T-helper 2 cell treated with Interferon-gamma antibody and Interleukin-4, amounts not matched to agents 5 μg/mL and 100 μg/mL, for 36 hours (primary cell): ENCODE measurements around the gene MGAT5.

Experiments
- DNase-seq: peaks from one replicate; pipeline ENCODE4 v3.0.0; 2021; ENCODE audit warnings: low spot score
- H3K27ac Mint-ChIP-seq: one replicate; pipeline ENCODE4 v1.8.0; 2021; ENCODE audit warnings: mild to moderate bottlenecking, mixed read lengths
- H3K27me3 Mint-ChIP-seq: one replicate; pipeline ENCODE4 v1.8.0; 2021; ENCODE audit warnings: low read depth, mixed read lengths
- H3K36me3 Mint-ChIP-seq: one replicate; pipeline ENCODE4 v1.8.0; 2021; ENCODE audit warnings: low read depth, mixed read lengths
- H3K4me1 Mint-ChIP-seq: one replicate; pipeline ENCODE4 v1.8.0; 2021; ENCODE audit warnings: low read depth, mixed read lengths
- H3K4me3 Mint-ChIP-seq: one replicate; pipeline ENCODE4 v1.8.0; 2022; ENCODE audit warnings: mild to moderate bottlenecking, moderate library complexity, mixed read lengths
- H3K9me3 Mint-ChIP-seq: one replicate; pipeline ENCODE4 v1.8.0; 2021; ENCODE audit warnings: mixed read lengths

MGAT5 gene

DNA sequence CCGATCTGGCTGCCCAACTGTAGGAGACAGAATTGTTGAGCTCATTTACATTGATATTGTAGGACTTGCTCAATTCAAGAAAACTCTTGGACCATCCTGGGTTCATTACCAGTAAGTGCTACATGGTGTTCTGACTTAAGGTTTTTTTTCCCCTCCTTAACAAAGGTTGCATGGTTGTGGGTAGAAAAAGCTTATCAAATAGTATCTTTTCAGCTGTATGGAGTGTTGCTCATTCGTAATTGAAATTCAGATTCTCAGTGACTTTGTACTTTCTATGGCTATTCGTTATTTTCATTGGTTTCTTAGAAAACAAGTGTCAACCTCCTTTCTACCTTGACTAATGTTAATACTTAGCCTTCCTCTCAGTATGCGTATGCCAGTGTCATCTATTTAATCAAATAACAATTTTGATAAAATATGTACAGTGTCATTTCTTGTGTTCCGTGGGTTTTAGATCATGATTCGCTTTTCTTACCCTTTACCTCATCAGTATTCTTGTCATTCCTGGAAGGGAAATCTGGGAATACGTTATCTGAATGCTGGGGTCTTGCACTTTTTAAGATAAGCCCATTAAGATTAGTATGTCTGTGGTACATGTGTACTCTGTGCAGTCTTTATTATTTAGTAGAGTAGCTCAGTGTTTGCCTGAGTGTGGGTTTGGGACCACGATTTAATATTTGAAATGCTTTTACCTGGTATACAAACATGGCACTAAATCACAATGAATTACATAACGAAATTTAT, 91.3 kb downstream of the MGAT5 start:
- Mint-ChIP-seq H3K36me3 (no peaks in the 10 kb centered on the region), H3K4me1 (no peaks in the 10 kb centered on the region), H3K27ac (no peak overlapping the region), H3K9me3 (no peaks in the 10 kb centered on the region), H3K4me3 (no peak overlapping the region), H3K27me3 (no peaks in the 10 kb centered on the region)
- no peak for DNase-seq

DNA sequence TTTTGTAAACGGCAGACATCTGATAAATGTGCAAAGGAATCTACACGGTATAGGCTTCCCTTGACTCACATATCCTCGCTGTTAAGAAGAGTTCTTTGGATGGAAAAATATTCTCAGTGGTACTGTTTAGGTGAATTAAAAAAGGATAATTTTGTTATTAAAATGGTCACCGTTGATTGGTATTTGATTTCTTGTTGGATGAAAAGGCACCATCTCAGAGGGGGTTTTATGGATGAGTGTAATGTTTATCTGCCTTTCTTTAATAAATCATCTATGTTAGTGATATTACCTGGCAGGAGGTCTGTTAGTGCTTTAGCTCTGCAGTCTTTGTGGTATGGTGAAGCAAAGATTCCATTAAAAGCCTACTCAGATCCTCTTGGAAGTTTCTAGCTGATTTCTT, 92.3 kb downstream of the MGAT5 start:
- H3K4me3 Mint-ChIP-seq = no peak overlapping the region
- DNase-seq = no peak
- no peaks in the 10 kb centered on the region for H3K27me3 Mint-ChIP-seq
- no peaks in the 10 kb centered on the region for H3K9me3 Mint-ChIP-seq
- no peak overlapping the region for H3K27ac Mint-ChIP-seq
- H3K36me3 Mint-ChIP-seq = peaks cover 3% of the 10 kb centered on the region
- H3K4me1 Mint-ChIP-seq = no peaks in the 10 kb centered on the region

DNA sequence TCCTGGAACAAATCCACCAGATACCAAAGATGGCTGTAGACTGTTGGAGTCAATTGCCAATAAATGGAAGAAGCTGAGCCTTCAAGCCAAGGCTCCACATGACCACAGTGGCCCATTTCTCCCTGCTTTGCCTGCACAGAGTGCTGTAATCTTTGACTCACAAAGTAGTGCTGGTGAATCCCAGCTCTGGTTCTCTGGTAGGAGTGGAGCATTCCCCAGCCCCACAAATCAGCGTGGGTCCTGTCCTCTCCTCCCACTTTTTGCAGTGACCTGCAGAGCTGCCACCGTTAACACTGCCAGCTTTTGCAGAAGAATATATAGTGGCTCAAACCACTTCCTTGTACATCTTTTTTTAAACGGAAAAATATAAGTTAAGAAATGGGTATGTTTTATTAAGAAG, 93.9 kb downstream of the MGAT5 start:
- no peak for DNase-seq
- peaks cover 3% of the 10 kb centered on the region for H3K36me3 Mint-ChIP-seq
- no peaks in the 10 kb centered on the region for H3K9me3 Mint-ChIP-seq
- no peak overlapping the region for H3K4me3 Mint-ChIP-seq
- no peaks in the 10 kb centered on the region for H3K27me3 Mint-ChIP-seq
- H3K4me1 Mint-ChIP-seq = no peaks in the 10 kb centered on the region
- no peak overlapping the region for H3K27ac Mint-ChIP-seq

DNA sequence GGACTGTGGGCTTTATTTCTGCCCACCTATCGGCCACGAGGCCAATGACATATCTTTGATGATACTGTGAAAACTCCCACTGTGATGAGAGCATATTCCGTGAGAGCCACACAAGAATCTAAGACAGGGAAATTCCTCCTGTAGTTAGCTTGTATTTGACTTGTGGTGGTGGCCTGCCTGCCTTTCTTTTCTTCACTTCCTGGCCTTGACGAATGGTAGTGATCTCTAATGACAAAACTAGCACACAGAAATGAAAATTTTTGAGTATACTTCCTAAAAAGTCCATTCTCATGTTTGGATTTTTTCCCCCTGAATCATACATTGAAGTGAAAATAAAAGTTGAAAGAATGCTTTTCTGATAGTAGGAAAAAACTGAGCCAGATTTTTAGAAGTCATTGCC, 94.4 kb downstream of the MGAT5 start:
- Mint-ChIP-seq H3K4me1 (no peaks in the 10 kb centered on the region), H3K27me3 (no peaks in the 10 kb centered on the region), H3K4me3 (no peak overlapping the region), H3K9me3 (no peaks in the 10 kb centered on the region), H3K36me3 (peaks cover 3% of the 10 kb centered on the region), H3K27ac (no peak overlapping the region)
- no peak for DNase-seq

DNA sequence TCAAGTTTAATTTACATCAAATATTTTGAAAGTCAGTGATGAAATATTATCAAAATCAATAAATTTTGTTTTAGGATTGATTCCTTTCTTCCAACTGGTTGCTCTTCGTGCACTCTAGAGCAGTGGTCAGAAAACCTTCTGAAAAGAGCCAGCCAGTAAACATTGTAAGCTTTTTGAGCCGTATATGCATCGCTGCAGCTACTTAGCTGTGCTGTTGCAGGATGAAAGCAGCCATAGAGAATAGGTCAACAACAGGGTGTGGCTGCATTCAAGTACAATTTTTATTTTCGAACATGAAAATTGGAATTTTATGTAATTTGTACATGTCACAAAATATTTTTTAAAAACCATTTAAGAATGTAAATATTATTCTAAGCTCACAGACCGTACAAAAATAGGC, 94.9 kb downstream of the MGAT5 start:
- no peak for DNase-seq
- H3K4me3 Mint-ChIP-seq = no peak overlapping the region
- no peaks in the 10 kb centered on the region for H3K4me1 Mint-ChIP-seq
- no peak overlapping the region for H3K27ac Mint-ChIP-seq
- H3K9me3 Mint-ChIP-seq = no peaks in the 10 kb centered on the region
- peaks cover 3% of the 10 kb centered on the region for H3K36me3 Mint-ChIP-seq
- no peaks in the 10 kb centered on the region for H3K27me3 Mint-ChIP-seq

DNA sequence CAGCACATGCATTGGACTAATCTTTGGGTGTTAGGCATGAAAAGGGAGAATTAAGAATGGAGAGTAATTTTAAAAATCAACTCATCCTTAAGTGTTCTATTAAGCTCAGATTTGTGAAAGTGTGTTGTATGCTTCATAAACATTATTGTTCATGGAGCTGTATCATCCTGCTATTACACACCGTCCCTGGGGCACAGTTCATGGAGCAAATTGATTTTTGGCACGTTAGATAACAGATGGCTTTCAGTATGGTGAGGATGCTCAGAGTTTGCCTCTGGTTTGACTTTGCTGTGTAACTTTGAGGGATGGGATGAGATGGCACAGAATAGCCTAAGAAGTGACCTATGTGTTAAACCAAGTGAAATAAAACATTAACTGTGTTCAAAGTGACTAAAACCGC, 97.1 kb downstream of the MGAT5 start:
- Mint-ChIP-seq H3K4me3 (no peak overlapping the region), H3K27me3 (no peaks in the 10 kb centered on the region), H3K36me3 (peaks cover 3% of the 10 kb centered on the region), H3K27ac (no peak overlapping the region), H3K9me3 (no peaks in the 10 kb centered on the region), H3K4me1 (no peaks in the 10 kb centered on the region)
- no peak for DNase-seq

DNA sequence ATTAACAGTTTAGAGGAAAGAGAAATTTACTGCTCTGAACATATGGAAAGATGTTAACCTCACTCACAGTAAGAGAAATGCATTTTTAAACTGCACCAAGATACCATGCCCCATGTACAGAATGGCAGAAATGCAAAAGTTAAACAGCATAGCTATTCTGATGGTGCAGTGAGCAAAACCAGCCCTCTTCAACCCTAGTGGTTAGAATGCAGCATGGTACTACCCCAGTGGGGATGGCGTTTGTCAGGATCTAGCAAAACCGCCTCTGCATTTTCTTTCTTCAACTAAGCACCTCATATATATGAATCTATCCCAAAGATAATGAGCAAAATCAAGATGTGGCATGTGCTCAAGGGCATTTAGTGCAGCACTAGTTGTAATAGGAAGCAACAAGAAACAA, 98.0 kb downstream of the MGAT5 start:
- H3K9me3 Mint-ChIP-seq = no peaks in the 10 kb centered on the region
- H3K36me3 Mint-ChIP-seq = peaks cover 3% of the 10 kb centered on the region
- H3K27ac Mint-ChIP-seq = no peak overlapping the region
- H3K4me3 Mint-ChIP-seq = no peak overlapping the region
- no peaks in the 10 kb centered on the region for H3K4me1 Mint-ChIP-seq
- peaks cover 3% of the 10 kb centered on the region for H3K27me3 Mint-ChIP-seq
- no peak for DNase-seq

DNA sequence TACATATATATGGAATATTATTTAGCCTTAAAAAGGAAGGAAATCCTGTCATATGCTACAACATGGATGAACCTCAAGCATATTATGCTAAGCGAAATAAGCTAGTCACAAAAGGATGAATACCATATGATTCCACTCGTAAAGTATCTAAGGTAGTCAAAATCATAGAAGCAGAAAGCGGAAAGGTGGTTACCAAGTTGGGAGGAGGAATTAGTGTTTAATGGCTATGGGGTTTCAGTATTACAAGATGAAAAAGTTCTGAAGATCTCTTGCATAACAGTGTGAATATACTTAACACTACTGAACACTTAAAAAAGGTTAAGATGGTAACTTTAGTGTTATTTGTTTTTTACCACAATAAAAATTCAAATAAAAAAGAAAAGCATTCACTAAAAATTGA, 99.0 kb downstream of the MGAT5 start:
- DNase-seq = no peak
- H3K9me3 Mint-ChIP-seq = no peaks in the 10 kb centered on the region
- H3K27me3 Mint-ChIP-seq = peaks cover 4% of the 10 kb centered on the region
- no peak overlapping the region for H3K4me3 Mint-ChIP-seq
- no peak overlapping the region for H3K27ac Mint-ChIP-seq
- no peaks in the 10 kb centered on the region for H3K4me1 Mint-ChIP-seq
- H3K36me3 Mint-ChIP-seq = peaks cover 3% of the 10 kb centered on the region

DNA sequence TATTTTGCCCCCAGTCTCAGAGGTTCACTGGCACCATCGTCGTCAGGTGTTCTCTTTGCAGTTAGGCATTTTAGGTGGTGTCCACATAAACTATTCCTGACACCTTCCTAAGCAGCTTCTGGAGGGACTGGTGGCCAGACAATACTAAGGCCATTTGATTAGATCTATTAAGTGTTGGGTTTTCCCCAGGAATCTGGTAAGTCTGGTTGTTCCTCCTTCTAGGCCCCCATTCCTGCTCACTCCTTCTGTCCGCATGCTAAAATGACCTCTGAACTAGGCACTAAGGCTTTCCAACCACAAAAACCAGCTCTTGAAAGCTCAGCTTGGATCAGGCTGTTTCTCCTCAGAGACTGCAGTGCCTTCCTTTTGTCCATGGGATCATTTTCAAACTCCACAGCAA, 100.7 kb downstream of the MGAT5 start:
- H3K27ac Mint-ChIP-seq = no peak overlapping the region
- H3K27me3 Mint-ChIP-seq = peaks cover 4% of the 10 kb centered on the region
- peaks cover 3% of the 10 kb centered on the region for H3K36me3 Mint-ChIP-seq
- no peaks in the 10 kb centered on the region for H3K4me1 Mint-ChIP-seq
- H3K4me3 Mint-ChIP-seq = no peak overlapping the region
- DNase-seq = no peak
- H3K9me3 Mint-ChIP-seq = no peaks in the 10 kb centered on the region

DNA sequence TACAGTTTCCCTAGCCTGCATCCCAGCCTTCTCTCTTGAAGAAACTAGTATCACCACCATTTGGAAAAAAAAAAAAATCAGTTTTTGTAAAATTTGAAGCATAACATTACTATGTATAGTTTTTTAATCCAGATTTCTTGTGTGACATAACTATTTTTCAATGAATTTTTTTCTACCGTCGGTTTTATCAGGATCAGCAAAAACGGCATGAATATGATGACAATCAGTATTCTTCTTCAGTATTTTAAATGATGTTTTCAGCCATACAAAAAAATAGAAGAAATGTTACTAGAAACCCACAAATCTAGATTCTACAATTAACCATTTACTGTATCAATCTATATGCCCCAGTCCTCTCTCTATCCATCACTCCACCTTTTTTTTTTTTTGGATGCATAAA, 103.9 kb downstream of the MGAT5 start:
- Mint-ChIP-seq H3K27ac (no peak overlapping the region), H3K4me1 (no peaks in the 10 kb centered on the region), H3K27me3 (peaks cover 4% of the 10 kb centered on the region), H3K36me3 (no peaks in the 10 kb centered on the region), H3K9me3 (no peaks in the 10 kb centered on the region), H3K4me3 (no peak overlapping the region)
- no peak for DNase-seq

DNA sequence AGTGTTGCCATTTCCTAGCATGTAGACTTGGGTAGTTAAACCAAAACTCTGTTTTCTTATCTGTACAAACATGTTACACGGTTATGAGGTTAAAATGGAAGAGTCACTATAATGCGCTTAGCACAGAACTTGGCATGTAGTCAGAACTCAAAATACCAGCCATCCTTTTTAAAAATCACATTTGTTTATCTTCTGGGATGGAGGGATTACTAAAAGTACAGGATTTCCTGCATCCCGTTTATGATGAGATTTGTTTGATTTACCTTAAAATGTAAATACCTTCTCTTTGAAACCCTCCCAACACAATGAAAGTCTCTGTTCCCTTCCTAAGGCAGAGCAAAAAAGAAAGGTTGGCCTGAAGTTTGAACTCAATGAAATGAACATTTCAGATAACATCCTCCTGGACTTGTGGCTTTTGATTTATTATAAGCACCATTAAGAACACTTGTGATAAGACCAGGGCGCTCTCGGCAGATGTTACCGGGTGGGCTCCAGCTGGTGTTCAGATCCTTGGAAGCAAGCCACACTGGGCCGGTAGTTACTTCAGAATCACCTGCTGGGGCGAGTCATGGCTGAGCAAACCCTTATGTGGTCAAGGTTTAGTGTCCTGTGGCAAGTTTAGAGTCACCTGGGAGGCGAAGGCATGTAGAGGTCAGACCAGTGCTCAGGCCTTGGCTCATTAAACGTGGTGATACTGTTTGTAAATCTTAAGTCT, 105.7 kb downstream of the MGAT5 start:
- Mint-ChIP-seq H3K4me1 (no peaks in the 10 kb centered on the region), H3K27ac (no peak overlapping the region)
- DNase-seq = no peak

DNA sequence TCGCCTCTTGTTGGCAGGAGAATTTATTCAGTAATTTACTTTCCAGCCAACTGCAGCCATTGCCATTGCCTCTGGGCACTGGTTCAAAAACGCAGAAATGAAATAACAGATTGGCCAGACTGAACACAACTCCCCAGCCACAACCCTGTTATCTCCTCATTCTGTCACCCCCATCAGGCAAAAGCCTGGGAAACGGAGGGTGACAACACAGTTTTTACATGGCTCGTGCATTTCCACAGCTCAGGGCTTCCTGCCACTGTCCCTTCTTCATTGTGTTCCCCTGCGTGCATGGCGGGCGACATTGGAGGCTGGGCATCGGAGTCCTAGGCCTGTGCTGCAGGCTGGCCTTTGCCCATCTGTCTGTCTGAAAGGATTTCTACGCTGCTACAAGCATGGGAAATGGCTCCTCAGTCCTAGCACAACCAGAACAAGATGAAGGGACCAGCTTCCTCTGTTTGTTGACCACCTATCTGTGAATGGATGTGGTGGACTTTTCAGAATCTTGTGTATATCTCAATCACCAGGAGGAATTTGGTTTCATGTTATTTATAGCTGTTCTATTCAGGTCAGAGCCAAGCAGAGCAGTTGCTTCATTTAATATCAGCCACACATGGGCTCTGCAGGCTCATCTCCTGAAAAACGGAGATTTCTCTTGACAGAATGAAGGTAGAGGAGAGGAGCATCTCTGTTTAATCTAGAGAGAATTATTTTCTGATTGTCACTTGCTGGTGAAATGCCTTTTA, 107.0 kb downstream of the MGAT5 start:
- no peaks in the 10 kb centered on the region for H3K9me3 Mint-ChIP-seq
- DNase-seq = no peak
- H3K36me3 Mint-ChIP-seq = no peaks in the 10 kb centered on the region

More for the DNA sequence above, 105.7 kb downstream of the MGAT5 start:
- H3K9me3 Mint-ChIP-seq = no peaks in the 10 kb centered on the region
- H3K27me3 Mint-ChIP-seq = peaks cover 4% of the 10 kb centered on the region
- no peak overlapping the region for H3K4me3 Mint-ChIP-seq
- H3K36me3 Mint-ChIP-seq = no peaks in the 10 kb centered on the region

DNA sequence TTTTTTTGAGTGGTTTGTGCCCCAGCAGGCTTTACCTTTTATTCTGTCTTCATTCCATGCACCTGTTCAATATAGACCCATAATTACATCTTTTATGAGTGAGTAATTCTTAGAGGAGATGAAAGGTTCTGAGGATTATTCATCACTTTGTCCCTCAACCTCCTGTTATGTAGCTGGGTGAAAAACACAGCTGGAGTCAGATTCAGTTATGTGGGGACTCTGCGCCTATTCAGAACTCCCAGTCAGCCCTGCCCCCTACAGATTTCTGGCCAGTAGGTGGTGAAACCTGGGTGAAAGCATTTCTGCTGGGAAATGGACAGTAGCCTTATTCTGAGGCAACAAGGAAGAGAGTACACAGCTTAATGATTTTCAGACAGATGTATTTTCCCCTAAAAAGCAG, 107.8 kb downstream of the MGAT5 start:
- H3K27ac Mint-ChIP-seq = no peak overlapping the region
- no peaks in the 10 kb centered on the region for H3K9me3 Mint-ChIP-seq
- peaks cover 5% of the 10 kb centered on the region for H3K27me3 Mint-ChIP-seq
- DNase-seq = no peak
- H3K4me1 Mint-ChIP-seq = no peaks in the 10 kb centered on the region
- no peak overlapping the region for H3K4me3 Mint-ChIP-seq
- no peaks in the 10 kb centered on the region for H3K36me3 Mint-ChIP-seq

More for the DNA sequence above, 107.0 kb downstream of the MGAT5 start:
- Mint-ChIP-seq H3K27me3 (peaks cover 5% of the 10 kb centered on the region), H3K27ac (no peak overlapping the region), H3K4me1 (no peaks in the 10 kb centered on the region), H3K4me3 (no peak overlapping the region)

DNA sequence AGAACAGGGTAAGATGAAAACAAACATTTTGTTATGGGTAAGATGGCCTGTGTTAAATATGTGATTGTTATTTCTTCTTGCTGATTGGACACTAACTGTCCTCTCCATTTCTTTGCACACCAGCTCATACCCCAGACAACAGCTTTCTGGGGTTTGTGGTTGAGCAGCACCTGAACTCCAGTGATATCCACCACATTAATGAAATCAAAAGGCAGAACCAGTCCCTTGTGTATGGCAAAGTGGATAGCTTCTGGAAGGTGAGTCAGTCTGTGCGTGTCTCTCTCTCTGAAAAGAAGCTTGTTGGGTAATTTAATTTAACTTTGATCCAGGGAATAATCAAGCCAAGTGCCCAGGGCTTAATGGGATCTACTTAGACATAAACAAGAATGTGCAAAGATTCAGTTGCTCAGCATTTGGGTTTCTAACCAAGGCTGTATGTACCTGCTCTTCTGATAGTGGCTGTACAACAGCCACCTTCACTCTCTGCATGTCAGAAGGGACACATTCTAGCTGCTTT, 108.3 kb downstream of the MGAT5 start:
- Mint-ChIP-seq H3K36me3 (no peaks in the 10 kb centered on the region), H3K4me1 (no peaks in the 10 kb centered on the region), H3K4me3 (no peak overlapping the region), H3K27ac (no peak overlapping the region), H3K27me3 (peaks cover 2% of the 10 kb centered on the region), H3K9me3 (no peaks in the 10 kb centered on the region)
- DNase-seq = no peak
